ENCODE measurements around the gene L1CAM.

DNA sequence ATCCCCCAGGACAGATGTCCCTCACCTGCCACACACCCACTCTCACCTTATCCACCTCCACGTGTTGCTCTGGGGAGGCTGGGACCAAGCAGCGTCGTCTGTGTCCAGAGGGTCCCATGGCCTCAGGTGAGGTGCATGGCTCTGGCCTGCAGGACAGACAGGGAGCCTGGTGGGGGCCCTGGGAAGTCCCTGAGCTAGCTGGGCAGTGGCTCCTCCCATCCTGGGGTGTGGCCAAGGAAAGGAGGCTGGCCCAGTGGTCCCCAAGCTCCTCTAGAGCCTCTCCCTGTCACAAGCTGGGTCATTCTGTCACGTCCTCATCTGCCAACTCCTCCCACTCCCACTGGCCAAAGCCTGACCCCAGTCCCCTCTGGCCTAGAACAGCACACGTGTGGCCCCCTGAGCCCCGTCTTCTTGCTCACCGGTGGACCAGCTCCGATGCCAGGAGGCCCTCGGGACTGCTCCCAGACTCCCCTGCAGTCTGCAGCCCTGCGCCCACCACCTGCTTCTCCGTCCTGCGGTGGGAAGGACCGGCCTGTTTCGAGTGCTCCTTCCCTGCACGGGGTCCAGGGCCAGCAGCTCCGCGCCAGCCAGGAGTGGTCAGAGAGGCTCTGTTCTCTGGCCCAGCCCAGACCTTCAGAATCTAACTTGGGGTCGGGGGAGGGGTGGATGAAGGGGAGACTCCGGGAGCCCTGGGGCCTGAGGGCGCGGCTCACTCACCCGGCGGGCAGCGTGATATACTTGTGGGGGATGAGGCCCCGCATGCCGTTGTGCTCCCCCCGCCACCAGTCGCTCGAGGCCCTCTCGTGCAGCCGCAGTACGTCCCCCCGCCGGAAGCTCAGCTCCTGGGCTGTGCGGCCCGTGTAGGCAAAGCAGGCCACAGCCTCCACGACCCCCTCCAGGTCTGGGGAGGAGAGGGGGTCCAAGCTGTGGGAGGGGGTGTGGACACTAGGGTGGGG lies 23.3 kb upstream of the L1CAM start:
- TF ChIP-seq, protein P1, sequence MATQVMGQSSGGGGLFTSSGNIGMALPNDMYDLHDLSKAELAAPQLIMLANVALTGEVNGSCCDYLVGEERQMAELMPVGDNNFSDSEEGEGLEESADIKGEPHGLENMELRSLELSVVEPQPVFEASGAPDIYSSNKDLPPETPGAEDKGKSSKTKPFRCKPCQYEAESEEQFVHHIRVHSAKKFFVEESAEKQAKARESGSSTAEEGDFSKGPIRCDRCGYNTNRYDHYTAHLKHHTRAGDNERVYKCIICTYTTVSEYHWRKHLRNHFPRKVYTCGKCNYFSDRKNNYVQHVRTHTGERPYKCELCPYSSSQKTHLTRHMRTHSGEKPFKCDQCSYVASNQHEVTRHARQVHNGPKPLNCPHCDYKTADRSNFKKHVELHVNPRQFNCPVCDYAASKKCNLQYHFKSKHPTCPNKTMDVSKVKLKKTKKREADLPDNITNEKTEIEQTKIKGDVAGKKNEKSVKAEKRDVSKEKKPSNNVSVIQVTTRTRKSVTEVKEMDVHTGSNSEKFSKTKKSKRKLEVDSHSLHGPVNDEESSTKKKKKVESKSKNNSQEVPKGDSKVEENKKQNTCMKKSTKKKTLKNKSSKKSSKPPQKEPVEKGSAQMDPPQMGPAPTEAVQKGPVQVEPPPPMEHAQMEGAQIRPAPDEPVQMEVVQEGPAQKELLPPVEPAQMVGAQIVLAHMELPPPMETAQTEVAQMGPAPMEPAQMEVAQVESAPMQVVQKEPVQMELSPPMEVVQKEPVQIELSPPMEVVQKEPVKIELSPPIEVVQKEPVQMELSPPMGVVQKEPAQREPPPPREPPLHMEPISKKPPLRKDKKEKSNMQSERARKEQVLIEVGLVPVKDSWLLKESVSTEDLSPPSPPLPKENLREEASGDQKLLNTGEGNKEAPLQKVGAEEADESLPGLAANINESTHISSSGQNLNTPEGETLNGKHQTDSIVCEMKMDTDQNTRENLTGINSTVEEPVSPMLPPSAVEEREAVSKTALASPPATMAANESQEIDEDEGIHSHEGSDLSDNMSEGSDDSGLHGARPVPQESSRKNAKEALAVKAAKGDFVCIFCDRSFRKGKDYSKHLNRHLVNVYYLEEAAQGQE (IDR thresholded peaks at IDR 0.05): no peak
- TF ChIP-seq, protein P2, sequence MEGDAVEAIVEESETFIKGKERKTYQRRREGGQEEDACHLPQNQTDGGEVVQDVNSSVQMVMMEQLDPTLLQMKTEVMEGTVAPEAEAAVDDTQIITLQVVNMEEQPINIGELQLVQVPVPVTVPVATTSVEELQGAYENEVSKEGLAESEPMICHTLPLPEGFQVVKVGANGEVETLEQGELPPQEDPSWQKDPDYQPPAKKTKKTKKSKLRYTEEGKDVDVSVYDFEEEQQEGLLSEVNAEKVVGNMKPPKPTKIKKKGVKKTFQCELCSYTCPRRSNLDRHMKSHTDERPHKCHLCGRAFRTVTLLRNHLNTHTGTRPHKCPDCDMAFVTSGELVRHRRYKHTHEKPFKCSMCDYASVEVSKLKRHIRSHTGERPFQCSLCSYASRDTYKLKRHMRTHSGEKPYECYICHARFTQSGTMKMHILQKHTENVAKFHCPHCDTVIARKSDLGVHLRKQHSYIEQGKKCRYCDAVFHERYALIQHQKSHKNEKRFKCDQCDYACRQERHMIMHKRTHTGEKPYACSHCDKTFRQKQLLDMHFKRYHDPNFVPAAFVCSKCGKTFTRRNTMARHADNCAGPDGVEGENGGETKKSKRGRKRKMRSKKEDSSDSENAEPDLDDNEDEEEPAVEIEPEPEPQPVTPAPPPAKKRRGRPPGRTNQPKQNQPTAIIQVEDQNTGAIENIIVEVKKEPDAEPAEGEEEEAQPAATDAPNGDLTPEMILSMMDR (IDR thresholded peaks at IDR 0.05; ENCODE audit: low read depth, low read length, missing input control): no peak
- TF ChIP-seq JUND (IDR thresholded peaks at IDR 0.05) (no peak), NR2F2 (IDR thresholded peaks at IDR 0.05) (no peak), SP1 (IDR thresholded peaks at IDR 0.05) (no peak), TAF1 (conservative IDR thresholded peaks at IDR 0.05) (no peak)
